Trophoblast cell (in vitro differentiated cells and primary cell): ENCODE results near the gene TET3.

Experiments used
- DNase-seq, 2 donors: peaks; one replicate each; pipeline ENCODE4 v3.0.0-alpha.2; 2016
- H2AFZ ChIP-seq: 2 replicates; pipeline ENCODE4 v1.6.1; 2013; ENCODE audit warnings: low read length, moderate library complexity, mild to moderate bottlenecking; ENCODE audit not compliant: insufficient read depth, poor library complexity
- H2AK5ac ChIP-seq: 2 replicates; pipeline ENCODE4 v1.6.1; 2013; ENCODE audit warnings: mild to moderate bottlenecking, low read length
- H2BK120ac ChIP-seq: 2 replicates; pipeline ENCODE4 v1.6.1; 2013; ENCODE audit warnings: low read length, mild to moderate bottlenecking, moderate library complexity; ENCODE audit not compliant: insufficient read depth, poor library complexity
- H2BK12ac ChIP-seq: 2 replicates; pipeline ENCODE4 v1.6.1; 2013; ENCODE audit warnings: mild to moderate bottlenecking, low read length, moderate library complexity
- H2BK5ac ChIP-seq: 2 replicates; pipeline ENCODE4 v1.6.1; 2013; ENCODE audit warnings: low read length, low read depth, moderate library complexity, mild to moderate bottlenecking; ENCODE audit not compliant: poor library complexity
- H3K14ac ChIP-seq: 2 replicates; pipeline ENCODE4 v1.6.1; 2013; ENCODE audit warnings: mild to moderate bottlenecking, low read length
- H3K18ac ChIP-seq: 2 replicates; pipeline ENCODE4 v1.6.1; 2013; ENCODE audit warnings: mild to moderate bottlenecking, low read length
- H3K23ac ChIP-seq: 2 replicates; pipeline ENCODE4 v1.6.1; 2013; ENCODE audit warnings: low read length
- H3K27ac ChIP-seq: 2 replicates; pipeline ENCODE4 v1.5.1; 2013; ENCODE audit warnings: low read depth, mild to moderate bottlenecking, inconsistent platforms, low read length, moderate library complexity
- H3K27me3 ChIP-seq: 2 replicates; pipeline ENCODE4 v1.6.1; 2013; ENCODE audit warnings: inconsistent platforms, mild to moderate bottlenecking, low read length, moderate library complexity; ENCODE audit not compliant: insufficient read depth
- H3K36me3 ChIP-seq, 2 experiments: 1 replicate in 1 of 2; 2 replicates in 1 of 2; pipeline ENCODE4 v1.6.1; 2013; ENCODE audit warnings: low read length in 2 of 2, mild to moderate bottlenecking in 2 of 2, moderate library complexity in 1 of 2; ENCODE audit not compliant: insufficient read depth in 2 of 2, control insufficient read depth in 1 of 2
- H3K4ac ChIP-seq: 2 replicates; pipeline ENCODE4 v1.6.1; 2013; ENCODE audit warnings: low read depth, mild to moderate bottlenecking, low read length, moderate library complexity
- H3K4me1 ChIP-seq, 2 experiments: 1 replicate in 1 of 2; 2 replicates in 1 of 2; pipeline ENCODE4 v1.6.1; 2013; ENCODE audit warnings: low read length in 2 of 2, mild to moderate bottlenecking in 2 of 2, moderate library complexity in 1 of 2; ENCODE audit not compliant: insufficient read depth in 2 of 2, control insufficient read depth in 1 of 2
- H3K4me2 ChIP-seq: 2 replicates; pipeline ENCODE4 v1.6.1; 2013; ENCODE audit warnings: inconsistent platforms, mild to moderate bottlenecking, low read length, moderate library complexity
- H3K4me3 ChIP-seq: 2 replicates; pipeline ENCODE4 v1.5.1; 2013; ENCODE audit warnings: mild to moderate bottlenecking, low read depth, low read length, inconsistent platforms
- H3K79me1 ChIP-seq: one replicate; pipeline ENCODE4 v1.6.1; 2013; ENCODE audit warnings: low read length
- H3K79me2 ChIP-seq: 2 replicates; pipeline ENCODE4 v1.6.1; 2013; ENCODE audit warnings: low read length, mild to moderate bottlenecking; ENCODE audit not compliant: control insufficient read depth, insufficient read depth, poor library complexity
- H3K9ac ChIP-seq: 2 replicates; pipeline ENCODE4 v1.6.1; 2013; ENCODE audit warnings: mild to moderate bottlenecking, low read length
- H3K9me3 ChIP-seq: 2 replicates; pipeline ENCODE4 v1.6.1; 2013; ENCODE audit warnings: low read depth, mild to moderate bottlenecking, control low read depth, inconsistent platforms, low read length; ENCODE audit not compliant: insufficient read depth
- H4K12ac ChIP-seq: 2 replicates; pipeline ENCODE4 v1.6.1; 2013; ENCODE audit warnings: low read depth, mild to moderate bottlenecking, low read length, moderate library complexity
- H4K8ac ChIP-seq: 2 replicates; pipeline ENCODE4 v1.6.1; 2013; ENCODE audit warnings: low read depth, mild to moderate bottlenecking, low read length, moderate library complexity
- H4K91ac ChIP-seq: one replicate; pipeline ENCODE4 v1.6.1; 2013; ENCODE audit warnings: low read depth, mild to moderate bottlenecking, low read length, moderate library complexity
- WGBS: extraction: QIAGEN DNeasy Blood & Tissue Kit; methylation state at CpG from one replicate; pipeline ENCODE4 v1.1.7; 2013; ENCODE audit warnings: missing lambda C conversion rate; ENCODE audit not compliant: insufficient read length, insufficient coverage; ENCODE audit errors: extremely low coverage; 5-methylcytosine and 5-hydroxymethylcytosine counted together

TET3 gene

GRCh38 chr2:73976803-73977202 is 7.9 kb upstream of the TET3 start:
- H3K4me2 ChIP-seq: no peak overlapping the region
- H4K91ac ChIP-seq: no peak overlapping the region
- WGBS: no CpG with 5 or more reads among the region's 1 CpG
- no peaks in the 10 kb centered on the region for H3K27me3 ChIP-seq
- no peak overlapping the region for H4K8ac ChIP-seq
- no peaks in the 10 kb centered on the region for H3K9me3 ChIP-seq
- H3K4me1 ChIP-seq: peaks cover 12 to 20% of the 10 kb centered on the region in 2 experiments
- no peak overlapping the region for H2AK5ac ChIP-seq
- H3K27ac ChIP-seq: no peak overlapping the region
- H3K14ac ChIP-seq: no peak overlapping the region
- H2AFZ ChIP-seq: no peak overlapping the region
- H2BK5ac ChIP-seq: no peak overlapping the region
- H2BK120ac ChIP-seq: no peak overlapping the region
- no peak for DNase-seq
- H4K12ac ChIP-seq: no peak overlapping the region
- no peaks in the 10 kb centered on the region for H3K79me2 ChIP-seq
- H3K4ac ChIP-seq: no peak overlapping the region
- H3K4me3 ChIP-seq: no peak overlapping the region
- H3K23ac ChIP-seq: no peak overlapping the region
- no peak overlapping the region for H3K9ac ChIP-seq
- H3K36me3 ChIP-seq: no peaks in the 10 kb centered on the region
- H2BK12ac ChIP-seq: no peak overlapping the region
- H3K79me1 ChIP-seq: peaks cover 3% of the 10 kb centered on the region
- no peak overlapping the region for H3K18ac ChIP-seq

- Histone ChIP-seq H3K79me1 (peaks cover 3% of the 10 kb centered on the region), H2BK5ac (no peak overlapping the region), H3K4me2 (no peak overlapping the region), H3K4ac (no peak overlapping the region), H3K18ac (no peak overlapping the region), H2BK12ac (no peak overlapping the region), H4K91ac (no peak overlapping the region), H3K14ac (no peak overlapping the region), H3K36me3 (no peaks in the 10 kb centered on the region), H3K4me1 (peaks cover 18 to 27% of the 10 kb centered on the region in 2 experiments), H3K27ac (no peak overlapping the region), H4K12ac (no peak overlapping the region), H3K79me2 (no peaks in the 10 kb centered on the region), H3K23ac (no peak overlapping the region), H2AFZ (no peak overlapping the region), H2BK120ac (no peak overlapping the region), H3K9me3 (no peaks in the 10 kb centered on the region), H3K4me3 (no peak overlapping the region), H4K8ac (no peak overlapping the region), H2AK5ac (no peak overlapping the region), H3K27me3 (no peaks in the 10 kb centered on the region), H3K9ac (no peak overlapping the region)
- DNase-seq: no peak
- no CpG with 5 or more reads among the region's 2 CpGs for WGBS
These were observed 7.2 kb upstream of the TET3 start for GRCh38 chr2:73977466-73977865.

- no peak overlapping the region for H2BK5ac ChIP-seq
These were observed 5.7 kb upstream of the TET3 start for GRCh38 chr2:73979021-73979420.

GRCh38 chr2:73979686-73980085 is 5.0 kb upstream of the TET3 start:
- DNase-seq: peak; percentile 87 to 95
- Histone ChIP-seq H2BK5ac (no peak overlapping the region), H4K12ac (no peak overlapping the region)

More at GRCh38 chr2:73979021-73979420, 5.7 kb upstream of the TET3 start:
- Histone ChIP-seq H3K4me2 (no peak overlapping the region), H2BK120ac (no peak overlapping the region), H4K8ac (no peak overlapping the region), H3K9me3 (no peaks in the 10 kb centered on the region), H2BK12ac (no peak overlapping the region), H3K79me1 (peaks cover 6% of the 10 kb centered on the region), H3K79me2 (peaks cover 2% of the 10 kb centered on the region), H4K91ac (no peak overlapping the region), H3K14ac (no peak overlapping the region), H2AFZ (no peak overlapping the region), H4K12ac (no peak overlapping the region), H3K36me3 (no peaks in the 10 kb centered on the region), H3K23ac (no peak overlapping the region), H3K4ac (no peak overlapping the region), H3K4me3 (no peak overlapping the region), H2AK5ac (no peak overlapping the region), H3K4me1 (peaks cover 22 to 31% of the 10 kb centered on the region in 2 experiments), H3K18ac (no peak overlapping the region), H3K27ac (no peak overlapping the region), H3K27me3 (no peaks in the 10 kb centered on the region), H3K9ac (no peak overlapping the region)
- DNase-seq: no peak
- no CpG with 5 or more reads among the region's 5 CpGs for WGBS

More at GRCh38 chr2:73979686-73980085, 5.0 kb upstream of the TET3 start:
- peaks cover 12% of the 10 kb centered on the region for H3K79me1 ChIP-seq
- no peaks in the 10 kb centered on the region for H3K9me3 ChIP-seq
- H3K14ac ChIP-seq: no peak overlapping the region
- no peaks in the 10 kb centered on the region for H3K27me3 ChIP-seq
- H3K4me3 ChIP-seq: no peak overlapping the region
- H3K79me2 ChIP-seq: peaks cover 7% of the 10 kb centered on the region
- WGBS: no CpG with 5 or more reads among the region's 3 CpGs
- H3K4me1 ChIP-seq: peaks cover 25 to 34% of the 10 kb centered on the region in 2 experiments
- no peak overlapping the region for H4K8ac ChIP-seq
- no peak overlapping the region for H3K4ac ChIP-seq
- H3K27ac ChIP-seq: no peak overlapping the region
- H2BK120ac ChIP-seq: no peak overlapping the region
- H2BK12ac ChIP-seq: no peak overlapping the region
- H4K91ac ChIP-seq: no peak overlapping the region
- no peaks in the 10 kb centered on the region for H3K36me3 ChIP-seq
- no peak overlapping the region for H3K18ac ChIP-seq
- no peak overlapping the region for H2AK5ac ChIP-seq
- no peak overlapping the region for H3K9ac ChIP-seq
- no peak overlapping the region for H3K23ac ChIP-seq
- no peak overlapping the region for H3K4me2 ChIP-seq
- no peak overlapping the region for H2AFZ ChIP-seq
